Left lung (tissue), 10 donors: ENCODE data around the gene TMC2. TPM values are rescaled to one million over a fixed set of nuclear protein-coding genes. Genes with fewer than 3 reads are reported as not detected.

Experiments used
- ATAC-seq: fragments of 200-7000 bp; cut with Tn5 transposase; one replicate; pipeline ENCODE4 v1.9.1; 2020; ENCODE audit warnings: moderate library complexity
- DNase-seq, 4 donors: peaks; one replicate each; pipeline ENCODE4 v3.0.0-alpha.2; 2013 to 2020
- H3K27ac ChIP-seq, 2 donors: fragments of 200-600 bp; sonication (generic) in 1 of 2; one replicate each; pipeline versions ENCODE4 v1.5.0 to v1.8.0; 2020 to 2021
- H3K27me3 ChIP-seq, 2 donors: fragments of 200-600 bp; sonication (generic) in 1 of 2; one replicate each; pipeline versions ENCODE4 v1.5.0 to v1.8.0; 2020 to 2021
- H3K36me3 ChIP-seq, 2 donors: fragments of 200-600 bp; sonication (generic) in 1 of 2; one replicate each; pipeline versions ENCODE4 v1.5.0 to v1.8.0; 2020 to 2021
- H3K4me1 ChIP-seq, 2 donors: fragments of 200-600 bp; one replicate each; pipeline ENCODE4 v1.8.0; 2021
- H3K4me3 ChIP-seq, 2 donors: fragments of 200-600 bp; sonication (generic) in 1 of 2; one replicate each; pipeline versions ENCODE4 v1.5.0 to v1.8.0; 2020 to 2021; ENCODE audit warnings: mild to moderate bottlenecking in 1 of 2
- H3K9me3 ChIP-seq, 2 donors: fragments of 200-600 bp; sonication (generic) in 1 of 2; one replicate each; pipeline versions ENCODE4 v1.5.0 to v1.8.0; 2020 to 2021
- intact Hi-C, 2 donors: fragments of 100-400 bp; cut with DNase I; formaldehyde crosslinking; loops; one replicate each; pipeline versions ENCODE4 v1.11.2 to v1.14.2; 2022
- polyA plus RNA-seq, 6 donors: library from polyadenylated mRNA; unstranded; fragments of 120-200 nt; gene quantifications; one replicate each; pipeline ENCODE4 v1.2.1, GENCODE V29; 2013; ENCODE audit not compliant: insufficient read length in 6 of 6
- total RNA-seq, 2 donors: library from RNA; stranded (reverse); fragmentation: NEBNext Ultra II Directional; extraction: Animal tissue kit (Norgen Biotek cat#: 25700); gene quantifications; one replicate each; pipeline ENCODE4 v1.2.1, GENCODE V29; 2021
- TF ChIP-seq, protein P1 (sequence below), 2 donors: fragments of 200-600 bp; sonication (generic) in 1 of 2; IDR thresholded peaks; one replicate each; pipeline versions ENCODE4 v1.5.0 to v1.8.0; 2021; ENCODE audit warnings: antibody characterized with exemption in 2 of 2
- donor health status: DM: no; HTN: yes; CAD: no.
- donor health status: DM: no; HTN: no; CAD: no.

The TMC2 gene
- total and polyA plus RNA-seq, 8 donors = 0.10 to 0.37 (median 0.21) TPM; not detected in 1

DNA sequence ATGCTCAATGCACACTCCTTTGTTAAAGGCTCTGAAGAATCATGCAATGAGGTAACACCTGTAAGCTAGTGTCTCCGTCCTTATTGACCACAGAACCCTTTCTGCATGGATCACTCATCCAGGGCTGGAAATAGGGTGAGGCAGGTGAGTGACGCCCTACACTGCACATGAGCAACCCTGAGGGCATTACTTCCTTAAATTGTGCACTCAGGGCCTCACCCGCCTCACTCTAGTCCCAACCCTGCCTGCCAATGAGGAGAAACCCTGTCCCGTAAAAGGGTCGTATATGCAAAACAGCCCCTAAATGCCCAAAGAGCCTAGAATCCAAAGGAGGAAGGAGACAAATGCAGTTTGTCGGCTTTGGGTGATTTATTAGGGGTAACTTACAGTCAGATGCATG is 82.4 kb downstream of the TMC2 start:
- H3K36me3 ChIP-seq = no peaks in the 10 kb centered on the region
- intact Hi-C loops = no loop called here
- peaks cover 0 to 9% of the 10 kb centered on the region in 2 donors for H3K27me3 ChIP-seq
- ATAC-seq (no peak), DNase-seq (no peak)
- no peak overlapping the region for H3K4me3 ChIP-seq
- no peak overlapping the region for H3K27ac ChIP-seq
- TF ChIP-seq, protein P1, sequence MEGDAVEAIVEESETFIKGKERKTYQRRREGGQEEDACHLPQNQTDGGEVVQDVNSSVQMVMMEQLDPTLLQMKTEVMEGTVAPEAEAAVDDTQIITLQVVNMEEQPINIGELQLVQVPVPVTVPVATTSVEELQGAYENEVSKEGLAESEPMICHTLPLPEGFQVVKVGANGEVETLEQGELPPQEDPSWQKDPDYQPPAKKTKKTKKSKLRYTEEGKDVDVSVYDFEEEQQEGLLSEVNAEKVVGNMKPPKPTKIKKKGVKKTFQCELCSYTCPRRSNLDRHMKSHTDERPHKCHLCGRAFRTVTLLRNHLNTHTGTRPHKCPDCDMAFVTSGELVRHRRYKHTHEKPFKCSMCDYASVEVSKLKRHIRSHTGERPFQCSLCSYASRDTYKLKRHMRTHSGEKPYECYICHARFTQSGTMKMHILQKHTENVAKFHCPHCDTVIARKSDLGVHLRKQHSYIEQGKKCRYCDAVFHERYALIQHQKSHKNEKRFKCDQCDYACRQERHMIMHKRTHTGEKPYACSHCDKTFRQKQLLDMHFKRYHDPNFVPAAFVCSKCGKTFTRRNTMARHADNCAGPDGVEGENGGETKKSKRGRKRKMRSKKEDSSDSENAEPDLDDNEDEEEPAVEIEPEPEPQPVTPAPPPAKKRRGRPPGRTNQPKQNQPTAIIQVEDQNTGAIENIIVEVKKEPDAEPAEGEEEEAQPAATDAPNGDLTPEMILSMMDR (IDR thresholded peaks at IDR 0.05) = no peak
- no peaks in the 10 kb centered on the region for H3K9me3 ChIP-seq
- H3K4me1 ChIP-seq = no peaks in the 10 kb centered on the region

DNA sequence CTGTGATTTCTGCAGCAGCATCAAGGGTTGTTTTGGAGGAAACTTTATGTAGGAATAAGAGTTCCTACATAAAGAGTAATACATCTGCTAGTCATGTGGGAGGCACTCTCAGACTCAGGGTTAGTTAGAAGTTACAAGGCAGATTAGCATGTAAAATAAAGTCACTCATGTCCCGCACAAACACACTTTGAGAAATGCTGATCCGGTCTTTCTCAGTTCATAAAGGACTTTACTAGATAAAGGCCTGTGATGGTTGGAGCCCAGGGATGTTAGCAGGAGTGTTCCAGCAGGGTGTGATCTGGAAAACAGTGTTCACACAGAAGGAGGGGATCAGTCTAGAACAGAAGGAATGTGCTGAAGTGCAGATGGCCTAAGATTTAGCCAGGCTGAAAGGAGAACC is 83.0 kb downstream of the TMC2 start:
- no peaks in the 10 kb centered on the region for H3K9me3 ChIP-seq
- TF ChIP-seq, protein P1 (IDR thresholded peaks at IDR 0.05) = no peak
- peaks cover 0 to 9% of the 10 kb centered on the region in 2 donors for H3K27me3 ChIP-seq
- H3K36me3 ChIP-seq = no peaks in the 10 kb centered on the region
- no peak for DNase-seq
- H3K27ac ChIP-seq = no peak overlapping the region
- no peaks in the 10 kb centered on the region for H3K4me1 ChIP-seq
- ATAC-seq = no peak
- H3K4me3 ChIP-seq = no peak overlapping the region
- intact Hi-C loops = no loop called here

DNA sequence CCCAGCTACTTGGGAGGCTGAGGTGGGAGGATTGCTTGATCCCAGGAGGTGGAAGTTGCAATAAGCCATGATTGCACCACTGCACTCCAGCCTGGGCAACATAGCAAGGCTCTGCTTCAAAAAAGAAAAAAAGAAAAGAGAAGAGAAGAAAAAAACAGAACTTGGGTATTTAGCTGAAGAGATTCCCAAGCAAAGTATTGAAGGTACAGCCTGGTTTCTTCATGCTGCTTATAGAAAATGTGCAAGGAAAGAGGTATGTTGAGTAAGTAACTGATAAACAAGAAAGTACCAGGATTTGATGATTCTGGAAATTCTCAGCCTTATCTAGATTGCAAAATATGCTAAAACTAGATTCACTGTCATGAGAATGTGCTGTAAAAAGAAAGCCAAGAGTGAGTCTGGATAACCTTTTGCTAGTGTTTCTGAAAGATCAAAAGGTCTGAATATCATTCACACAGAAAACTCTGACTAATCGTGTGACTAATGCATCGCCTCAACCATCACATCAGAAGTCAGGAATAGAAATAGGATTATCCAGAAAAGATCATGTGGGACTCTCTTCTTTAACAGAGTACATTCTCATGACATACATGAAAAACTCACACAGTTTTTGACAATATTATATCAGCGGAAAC is 83.7 kb downstream of the TMC2 start:
- DNase-seq (no peak), ATAC-seq (no peak)
- no peaks in the 10 kb centered on the region for H3K4me1 ChIP-seq
- H3K27me3 ChIP-seq = peaks cover 0 to 9% of the 10 kb centered on the region in 2 donors
- H3K9me3 ChIP-seq = no peaks in the 10 kb centered on the region
- no peak overlapping the region for H3K27ac ChIP-seq
- H3K4me3 ChIP-seq = no peak overlapping the region
- TF ChIP-seq, protein P1 (IDR thresholded peaks at IDR 0.05) = no peak
- H3K36me3 ChIP-seq = no peaks in the 10 kb centered on the region
- intact Hi-C loops = no loop called here

DNA sequence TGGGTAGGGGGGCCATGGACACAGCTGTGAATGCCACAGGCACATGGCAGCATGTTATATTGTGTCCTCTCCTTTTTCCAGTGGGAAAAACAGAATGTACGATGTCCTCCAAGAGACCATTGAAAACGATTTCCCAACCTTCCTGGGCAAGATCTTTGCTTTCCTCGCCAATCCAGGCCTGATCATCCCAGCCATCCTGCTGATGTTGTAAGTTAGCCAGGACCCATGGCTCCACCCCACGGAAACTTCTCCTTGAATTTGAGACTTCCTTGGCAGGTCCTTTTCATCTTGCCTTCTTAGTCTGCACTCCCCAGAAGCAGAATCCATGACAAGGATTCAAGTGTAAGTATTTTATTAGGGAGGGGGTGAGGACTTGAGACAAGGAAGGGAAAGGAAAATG is 87.8 kb downstream of the TMC2 start:
- H3K27ac ChIP-seq = no peak overlapping the region
- TF ChIP-seq, protein P1 (IDR thresholded peaks at IDR 0.05) = no peak
- ATAC-seq (peak; percentile 22), DNase-seq (no peak)
- peaks cover 0 to 1% of the 10 kb centered on the region in 2 donors for H3K27me3 ChIP-seq
- no peaks in the 10 kb centered on the region for H3K36me3 ChIP-seq
- intact Hi-C loops = no loop called here
- H3K4me3 ChIP-seq = no peak overlapping the region
- no peaks in the 10 kb centered on the region for H3K4me1 ChIP-seq
- peaks cover 0 to 7% of the 10 kb centered on the region in 2 donors for H3K9me3 ChIP-seq

DNA sequence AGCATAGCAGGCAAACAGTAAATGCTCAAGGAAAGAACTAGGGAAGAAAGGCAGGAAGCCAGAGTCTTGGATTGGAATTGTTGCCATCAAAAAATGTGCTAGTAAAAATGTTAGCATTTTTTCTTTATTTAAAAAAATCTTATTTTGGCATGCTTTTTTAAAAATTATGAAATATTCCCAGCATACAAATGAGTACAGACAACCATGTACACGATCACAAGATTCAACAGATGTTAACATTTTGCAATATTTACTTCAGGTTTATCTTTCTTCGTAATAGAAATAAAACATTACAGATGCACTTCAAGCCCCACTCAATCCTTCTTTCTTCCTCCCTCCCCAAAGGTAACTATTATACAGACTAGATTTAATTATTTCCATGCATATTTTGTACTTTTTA is 88.7 kb downstream of the TMC2 start:
- ATAC-seq = no peak

More for the DNA sequence above, 88.7 kb downstream of the TMC2 start:
- no peak for DNase-seq
- H3K27ac ChIP-seq = no peak overlapping the region
- no peaks in the 10 kb centered on the region for H3K36me3 ChIP-seq
- H3K4me1 ChIP-seq = no peaks in the 10 kb centered on the region
- H3K4me3 ChIP-seq = no peak overlapping the region
- intact Hi-C loops = no loop called here
- TF ChIP-seq, protein P1 (IDR thresholded peaks at IDR 0.05) = no peak
- no peaks in the 10 kb centered on the region for H3K27me3 ChIP-seq
- peaks cover 0 to 7% of the 10 kb centered on the region in 2 donors for H3K9me3 ChIP-seq
